K562 (cell line): ENCODE measurements around the gene SH3BGRL3.

Experiments used
- BACH1 ChIP-seq: fragments of 200-800 bp; sonication (Bioruptor generic); IDR thresholded peaks from 2 replicates; pipeline ENCODE4 v1.6.1; 2016; ENCODE audit warnings: missing genetic modification characterization, missing compliant biosample characterization
- CHD2 ChIP-seq: IDR thresholded peaks from 2 replicates; pipeline ENCODE4 v1.6.1; 2011; ENCODE audit warnings: low read depth, low read length
- NFYB ChIP-seq: IDR thresholded peaks from 2 replicates; pipeline ENCODE4 v1.6.1; 2011; ENCODE audit warnings: mild to moderate bottlenecking, moderate library complexity; ENCODE audit not compliant: insufficient read length; ENCODE audit errors: extremely low read depth
- POLR2AphosphoS5 ChIP-seq: IDR thresholded peaks from 2 replicates; pipeline ENCODE4 v1.6.1; 2011; ENCODE audit warnings: mild to moderate bottlenecking, low read depth, low read length, moderate library complexity; ENCODE audit not compliant: control insufficient read depth, insufficient read depth
- ZFP30 ChIP-seq: fragments of 250-450 bp; sonication (Bioruptor Pico); IDR thresholded peaks from 2 replicates; pipeline ENCODE4 v1.8.0; 2022; ENCODE audit warnings: moderate library complexity, mild to moderate bottlenecking, inconsistent platforms, borderline replicate concordance
- TF ChIP-seq, protein P1 (sequence below), 2 experiments: IDR thresholded peaks in 1 of 2; conservative IDR thresholded peaks in 1 of 2; 2 replicates each; pipeline ENCODE4 v1.6.1; 2016; ENCODE audit warnings: low read depth in 2 of 2, mild to moderate bottlenecking in 1 of 2, missing compliant biosample characterization in 1 of 2, missing genetic modification characterization in 1 of 2, moderate library complexity in 1 of 2
- TF ChIP-seq, protein P2 (sequence below), 3 experiments: IDR thresholded peaks in 2 of 3; conservative IDR thresholded peaks in 1 of 3; 2 replicates each; pipeline ENCODE4 v1.5.1; 2011 to 2012; ENCODE audit warnings: low read length in 3 of 3, mild to moderate bottlenecking in 3 of 3, control low read depth in 2 of 3, improper control_type of control experiment in 1 of 3, inconsistent platforms in 1 of 3, low read depth in 1 of 3, mixed read lengths in 1 of 3, moderate library complexity in 1 of 3; ENCODE audit not compliant: insufficient read depth in 2 of 3

DNA sequence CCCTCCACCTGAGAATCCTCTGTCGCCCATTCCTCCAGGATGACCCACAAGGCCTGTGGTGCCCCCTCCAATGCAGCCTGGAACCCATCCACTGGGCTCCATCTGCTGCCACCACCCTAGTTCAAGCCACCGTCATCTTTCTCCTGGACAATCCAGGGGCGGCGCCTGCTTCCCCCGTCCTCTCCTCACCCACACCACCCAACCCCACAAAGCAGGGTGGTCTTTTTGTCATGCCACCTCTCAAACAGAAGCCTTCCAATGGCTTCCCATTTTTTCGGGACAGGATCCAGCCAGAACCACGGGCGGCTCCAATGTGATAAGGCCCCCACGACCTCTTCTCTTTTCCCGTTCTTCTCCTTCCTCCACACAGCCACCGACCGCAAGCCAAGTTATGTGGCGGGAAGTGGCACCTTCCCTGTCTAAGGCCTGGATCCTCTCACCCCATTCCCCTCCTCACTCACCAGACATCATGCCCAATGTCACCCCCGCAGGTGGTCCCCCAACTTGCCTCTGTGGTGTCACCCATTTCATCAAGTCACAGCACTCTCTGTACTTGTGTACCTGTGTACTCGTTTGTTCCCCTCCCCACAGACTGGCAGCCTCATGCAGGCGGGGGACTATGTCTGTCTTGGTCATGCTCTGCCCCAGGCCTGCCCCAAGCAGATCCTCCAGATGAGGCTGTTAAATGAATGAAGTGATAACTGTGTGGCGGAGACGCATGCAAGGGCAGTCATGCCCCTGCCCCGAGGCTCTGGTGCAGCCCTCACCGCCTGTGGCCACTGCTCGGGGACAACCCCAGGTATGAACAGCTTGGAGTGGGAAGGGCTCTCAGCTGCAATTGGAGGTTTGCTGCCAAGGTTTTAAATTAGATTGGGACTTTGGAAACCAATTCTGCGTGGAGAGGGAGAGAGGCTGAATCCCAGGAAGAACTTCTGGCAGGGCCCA, 15.6 kb downstream of the SH3BGRL3 start:
- no peak for TF ChIP-seq POLR2AphosphoS5
- no peak for TF ChIP-seq BACH1 (tag)
- TF ChIP-seq, protein P1, sequence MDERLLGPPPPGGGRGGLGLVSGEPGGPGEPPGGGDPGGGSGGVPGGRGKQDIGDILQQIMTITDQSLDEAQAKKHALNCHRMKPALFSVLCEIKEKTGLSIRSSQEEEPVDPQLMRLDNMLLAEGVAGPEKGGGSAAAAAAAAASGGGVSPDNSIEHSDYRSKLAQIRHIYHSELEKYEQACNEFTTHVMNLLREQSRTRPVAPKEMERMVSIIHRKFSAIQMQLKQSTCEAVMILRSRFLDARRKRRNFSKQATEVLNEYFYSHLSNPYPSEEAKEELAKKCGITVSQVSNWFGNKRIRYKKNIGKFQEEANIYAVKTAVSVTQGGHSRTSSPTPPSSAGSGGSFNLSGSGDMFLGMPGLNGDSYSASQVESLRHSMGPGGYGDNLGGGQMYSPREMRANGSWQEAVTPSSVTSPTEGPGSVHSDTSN (CRISPR knock-in tag; IDR thresholded peaks at IDR 0.05; ENCODE audit: low read depth): no peak
- TF ChIP-seq, protein P1 (tag; conservative IDR thresholded peaks at IDR 0.05; ENCODE audit: low read depth): no peak
- TF ChIP-seq NFYB: no peak
- TF ChIP-seq, protein P2, sequence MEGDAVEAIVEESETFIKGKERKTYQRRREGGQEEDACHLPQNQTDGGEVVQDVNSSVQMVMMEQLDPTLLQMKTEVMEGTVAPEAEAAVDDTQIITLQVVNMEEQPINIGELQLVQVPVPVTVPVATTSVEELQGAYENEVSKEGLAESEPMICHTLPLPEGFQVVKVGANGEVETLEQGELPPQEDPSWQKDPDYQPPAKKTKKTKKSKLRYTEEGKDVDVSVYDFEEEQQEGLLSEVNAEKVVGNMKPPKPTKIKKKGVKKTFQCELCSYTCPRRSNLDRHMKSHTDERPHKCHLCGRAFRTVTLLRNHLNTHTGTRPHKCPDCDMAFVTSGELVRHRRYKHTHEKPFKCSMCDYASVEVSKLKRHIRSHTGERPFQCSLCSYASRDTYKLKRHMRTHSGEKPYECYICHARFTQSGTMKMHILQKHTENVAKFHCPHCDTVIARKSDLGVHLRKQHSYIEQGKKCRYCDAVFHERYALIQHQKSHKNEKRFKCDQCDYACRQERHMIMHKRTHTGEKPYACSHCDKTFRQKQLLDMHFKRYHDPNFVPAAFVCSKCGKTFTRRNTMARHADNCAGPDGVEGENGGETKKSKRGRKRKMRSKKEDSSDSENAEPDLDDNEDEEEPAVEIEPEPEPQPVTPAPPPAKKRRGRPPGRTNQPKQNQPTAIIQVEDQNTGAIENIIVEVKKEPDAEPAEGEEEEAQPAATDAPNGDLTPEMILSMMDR (IDR thresholded peaks at IDR 0.05 in 2 of 3, conservative IDR thresholded peaks at IDR 0.05 in 1 of 3; ENCODE audit: insufficient read depth in 2 of 3, low read depth in 1 of 3, low read length in 3 of 3): no peak
- no peak for TF ChIP-seq CHD2
- TF ChIP-seq ZFP30 (CRISPR knock-in tag): no peak
